NCI-H510A treated with DMSO at 0.1 percent for 48 hours (cell line): ENCODE results near the gene CFAP97D2.
A peak's percentile ranks its signal among the peaks of the same experiment; 100 is the strongest.
"Not testable (repeated sequence)": the region's sequence is repeated elsewhere in the genome, so short reads cannot be mapped to it uniquely, and the experiment has no call there.

Experiments used
- DNase-seq: peaks from one replicate; lab custom pipeline; 2025; lab: John Stamatoyannopoulos, UW

CFAP97D2 gene

GRCh38 chr13:114235697-114236096, 56.6 kb downstream of the CFAP97D2 start:
- no peak for DNase-seq

GRCh38 chr13:114236227-114236626, 57.2 kb downstream of the CFAP97D2 start:
- DNase-seq: no peak

GRCh38 chr13:114237415-114238112, 58.5 kb downstream of the CFAP97D2 start:
- no peak for DNase-seq

GRCh38 chr13:114241918-114242317, 62.9 kb downstream of the CFAP97D2 start:
- DNase-seq: no peak

GRCh38 chr13:114243971-114244370, 64.9 kb downstream of the CFAP97D2 start:
- no peak for DNase-seq

GRCh38 chr13:114244637-114245036, 65.6 kb downstream of the CFAP97D2 start:
- no peak for DNase-seq

GRCh38 chr13:114248011-114248410, 69.0 kb downstream of the CFAP97D2 start:
- DNase-seq: no peak

GRCh38 chr13:114249077-114249476, 70.0 kb downstream of the CFAP97D2 start:
- DNase-seq: no peak

- not testable (repeated sequence) for DNase-seq
Measured at GRCh38 chr13:114251639-114252440, 72.8 kb downstream of the CFAP97D2 start.

- no peak for DNase-seq
Measured at GRCh38 chr13:114256547-114256946, 77.5 kb downstream of the CFAP97D2 start.

GRCh38 chr13:114257014-114257413, 78.0 kb downstream of the CFAP97D2 start:
- no peak for DNase-seq

GRCh38 chr13:114258589-114258988, 79.5 kb downstream of the CFAP97D2 start:
- DNase-seq: no peak

GRCh38 chr13:114259374-114259773, 80.3 kb downstream of the CFAP97D2 start:
- DNase-seq: peak; percentile 43

- peak; percentile 78 for DNase-seq
Measured at GRCh38 chr13:114259974-114260373, 80.9 kb downstream of the CFAP97D2 start.

GRCh38 chr13:114260814-114261213, 81.8 kb downstream of the CFAP97D2 start:
- DNase-seq: no peak

GRCh38 chr13:114261328-114261965, 82.4 kb downstream of the CFAP97D2 start:
- no peak for DNase-seq

- no peak for DNase-seq
Measured at GRCh38 chr13:114263578-114263977, 84.5 kb downstream of the CFAP97D2 start.

GRCh38 chr13:114264313-114264712, 85.3 kb downstream of the CFAP97D2 start:
- DNase-seq: not testable (repeated sequence)

GRCh38 chr13:114264886-114265611, 86.0 kb downstream of the CFAP97D2 start:
- DNase-seq: no peak

- no peak for DNase-seq
Measured at GRCh38 chr13:114266241-114266640, 87.2 kb downstream of the CFAP97D2 start.

- DNase-seq: no peak
Measured at GRCh38 chr13:114268344-114269280, 89.6 kb downstream of the CFAP97D2 start.
